Choroid plexus epithelial cell (primary cell): ENCODE measurements around the gene KLHL22.

Experiments
- DNase-seq: peaks from one replicate; pipeline ENCODE4 v3.0.0-alpha.2; 2010; ENCODE audit warnings: low read depth
- H3K4me3 ChIP-seq: 2 replicates; pipeline ENCODE4 v1.5.1; 2011; ENCODE audit warnings: low read depth, mild to moderate bottlenecking, control low read depth, low read length, moderate library complexity
- CTCF ChIP-seq: conservative IDR thresholded peaks from 2 replicates; pipeline ENCODE4 v1.5.1; 2011; ENCODE audit warnings: low read depth, mild to moderate bottlenecking, control low read depth, inconsistent platforms, low read length, moderate library complexity

KLHL22 gene

GRCh38 chr22:20536590-20537324, 41.2 kb upstream of the KLHL22 start:
- TF ChIP-seq CTCF = no peak
- no peak overlapping the region for H3K4me3 ChIP-seq
- no peak for DNase-seq

- no peak for TF ChIP-seq CTCF
- H3K4me3 ChIP-seq = no peak overlapping the region
- DNase-seq = no peak
Measured at GRCh38 chr22:20533879-20534265, 38.3 kb upstream of the KLHL22 start.

GRCh38 chr22:20533095-20533878, 37.7 kb upstream of the KLHL22 start:
- no peak for TF ChIP-seq CTCF
- no peak for DNase-seq
- no peak overlapping the region for H3K4me3 ChIP-seq

- TF ChIP-seq CTCF = no peak
- H3K4me3 ChIP-seq = no peak overlapping the region
- DNase-seq = no peak
Measured at GRCh38 chr22:20532256-20532993, 36.8 kb upstream of the KLHL22 start.

GRCh38 chr22:20531404-20532201, 36.0 kb upstream of the KLHL22 start:
- DNase-seq = peak; percentile 86
- no peak for TF ChIP-seq CTCF
- H3K4me3 ChIP-seq = no peak overlapping the region

GRCh38 chr22:20531154-20531403, 35.5 kb upstream of the KLHL22 start:
- no peak overlapping the region for H3K4me3 ChIP-seq
- DNase-seq = no peak
- no peak for TF ChIP-seq CTCF
